ENCODE results near the gene CYP46A1.

CYP46A1 gene

GRCh38 chr14:99724939-99725773 is 41.1 kb downstream of the CYP46A1 start:
- DNase-seq (ENCODE audit: low read depth in 1 of 2, low spot score in 1 of 2): no peak
- no peak for TF ChIP-seq POLR2AphosphoS5 (IDR thresholded peaks at IDR 0.05; ENCODE audit: low read depth)
- TF ChIP-seq, protein P1, sequence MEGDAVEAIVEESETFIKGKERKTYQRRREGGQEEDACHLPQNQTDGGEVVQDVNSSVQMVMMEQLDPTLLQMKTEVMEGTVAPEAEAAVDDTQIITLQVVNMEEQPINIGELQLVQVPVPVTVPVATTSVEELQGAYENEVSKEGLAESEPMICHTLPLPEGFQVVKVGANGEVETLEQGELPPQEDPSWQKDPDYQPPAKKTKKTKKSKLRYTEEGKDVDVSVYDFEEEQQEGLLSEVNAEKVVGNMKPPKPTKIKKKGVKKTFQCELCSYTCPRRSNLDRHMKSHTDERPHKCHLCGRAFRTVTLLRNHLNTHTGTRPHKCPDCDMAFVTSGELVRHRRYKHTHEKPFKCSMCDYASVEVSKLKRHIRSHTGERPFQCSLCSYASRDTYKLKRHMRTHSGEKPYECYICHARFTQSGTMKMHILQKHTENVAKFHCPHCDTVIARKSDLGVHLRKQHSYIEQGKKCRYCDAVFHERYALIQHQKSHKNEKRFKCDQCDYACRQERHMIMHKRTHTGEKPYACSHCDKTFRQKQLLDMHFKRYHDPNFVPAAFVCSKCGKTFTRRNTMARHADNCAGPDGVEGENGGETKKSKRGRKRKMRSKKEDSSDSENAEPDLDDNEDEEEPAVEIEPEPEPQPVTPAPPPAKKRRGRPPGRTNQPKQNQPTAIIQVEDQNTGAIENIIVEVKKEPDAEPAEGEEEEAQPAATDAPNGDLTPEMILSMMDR (IDR thresholded peaks at IDR 0.05; ENCODE audit: insufficient read depth, low read length): no peak
- TF ChIP-seq GABPA (IDR thresholded peaks at IDR 0.05; ENCODE audit: low read depth): no peak
- TF ChIP-seq SPI1 (IDR thresholded peaks at IDR 0.05; ENCODE audit: borderline replicate concordance, low read depth): no peak
- TF ChIP-seq, protein P2, sequence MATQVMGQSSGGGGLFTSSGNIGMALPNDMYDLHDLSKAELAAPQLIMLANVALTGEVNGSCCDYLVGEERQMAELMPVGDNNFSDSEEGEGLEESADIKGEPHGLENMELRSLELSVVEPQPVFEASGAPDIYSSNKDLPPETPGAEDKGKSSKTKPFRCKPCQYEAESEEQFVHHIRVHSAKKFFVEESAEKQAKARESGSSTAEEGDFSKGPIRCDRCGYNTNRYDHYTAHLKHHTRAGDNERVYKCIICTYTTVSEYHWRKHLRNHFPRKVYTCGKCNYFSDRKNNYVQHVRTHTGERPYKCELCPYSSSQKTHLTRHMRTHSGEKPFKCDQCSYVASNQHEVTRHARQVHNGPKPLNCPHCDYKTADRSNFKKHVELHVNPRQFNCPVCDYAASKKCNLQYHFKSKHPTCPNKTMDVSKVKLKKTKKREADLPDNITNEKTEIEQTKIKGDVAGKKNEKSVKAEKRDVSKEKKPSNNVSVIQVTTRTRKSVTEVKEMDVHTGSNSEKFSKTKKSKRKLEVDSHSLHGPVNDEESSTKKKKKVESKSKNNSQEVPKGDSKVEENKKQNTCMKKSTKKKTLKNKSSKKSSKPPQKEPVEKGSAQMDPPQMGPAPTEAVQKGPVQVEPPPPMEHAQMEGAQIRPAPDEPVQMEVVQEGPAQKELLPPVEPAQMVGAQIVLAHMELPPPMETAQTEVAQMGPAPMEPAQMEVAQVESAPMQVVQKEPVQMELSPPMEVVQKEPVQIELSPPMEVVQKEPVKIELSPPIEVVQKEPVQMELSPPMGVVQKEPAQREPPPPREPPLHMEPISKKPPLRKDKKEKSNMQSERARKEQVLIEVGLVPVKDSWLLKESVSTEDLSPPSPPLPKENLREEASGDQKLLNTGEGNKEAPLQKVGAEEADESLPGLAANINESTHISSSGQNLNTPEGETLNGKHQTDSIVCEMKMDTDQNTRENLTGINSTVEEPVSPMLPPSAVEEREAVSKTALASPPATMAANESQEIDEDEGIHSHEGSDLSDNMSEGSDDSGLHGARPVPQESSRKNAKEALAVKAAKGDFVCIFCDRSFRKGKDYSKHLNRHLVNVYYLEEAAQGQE (IDR thresholded peaks at IDR 0.05; ENCODE audit: insufficient replicate concordance, low read depth): no peak
- Histone ChIP-seq H3K27ac (replicated peaks) (no peak overlapping the region), H3K4me3 (replicated peaks; ENCODE audit: insufficient read depth, low read length) (no peak overlapping the region), H3K27me3 (ENCODE audit: insufficient read depth, poor library complexity, severe bottlenecking) (peaks cover 2% of the 10 kb centered on the region)

DNA sequence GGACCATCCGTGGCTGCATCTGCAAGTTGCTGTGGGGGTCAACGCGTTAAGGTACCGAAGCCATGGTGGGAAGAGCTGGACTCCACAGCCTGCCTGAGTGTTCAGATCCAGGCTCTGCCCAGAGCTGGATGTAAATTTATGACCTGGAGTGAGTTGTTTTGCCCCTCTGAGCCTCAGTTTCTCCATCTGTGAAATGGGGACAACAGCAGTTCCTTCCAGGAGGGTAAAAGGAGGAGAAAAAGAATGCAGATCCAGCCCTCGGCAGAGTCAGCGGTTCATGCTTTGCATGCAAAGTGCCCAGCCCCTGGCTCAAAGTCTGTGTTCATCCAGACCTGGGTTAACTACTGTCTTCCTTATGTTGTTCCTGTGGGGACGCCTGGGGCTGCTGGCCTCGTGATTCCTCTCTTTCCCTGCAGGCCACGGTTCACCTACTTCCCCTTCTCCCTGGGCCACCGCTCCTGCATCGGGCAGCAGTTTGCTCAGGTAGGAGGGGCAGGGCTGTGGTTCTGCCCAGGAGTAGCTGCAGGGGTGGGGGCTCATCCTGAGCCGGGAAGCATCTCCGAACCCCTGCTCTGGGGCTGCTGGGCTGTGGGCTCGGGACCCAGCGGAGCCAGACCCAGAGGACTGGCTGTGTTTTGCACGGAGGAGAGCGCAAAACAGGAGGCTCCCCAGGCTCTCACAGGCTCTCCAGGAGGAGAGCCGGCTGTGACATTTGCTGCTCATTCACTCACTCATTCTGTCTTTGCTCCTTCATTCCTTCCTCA is 41.9 kb downstream of the CYP46A1 start:
- no peak overlapping the region for H3K27ac ChIP-seq (replicated peaks)
- H3K4me3 ChIP-seq (replicated peaks; ENCODE audit: insufficient read depth, low read length): no peak overlapping the region
- DNase-seq (ENCODE audit: low read depth in 1 of 2, low spot score in 1 of 2): no peak
- TF ChIP-seq, protein P2 (IDR thresholded peaks at IDR 0.05; ENCODE audit: insufficient replicate concordance, low read depth): no peak
- TF ChIP-seq SPI1 (IDR thresholded peaks at IDR 0.05; ENCODE audit: borderline replicate concordance, low read depth) (no peak), POLR2AphosphoS5 (IDR thresholded peaks at IDR 0.05; ENCODE audit: low read depth) (no peak), GABPA (IDR thresholded peaks at IDR 0.05; ENCODE audit: low read depth) (no peak)
- TF ChIP-seq, protein P1 (IDR thresholded peaks at IDR 0.05; ENCODE audit: insufficient read depth, low read length): no peak
- H3K27me3 ChIP-seq (ENCODE audit: insufficient read depth, poor library complexity, severe bottlenecking): peaks cover 6% of the 10 kb centered on the region

DNA sequence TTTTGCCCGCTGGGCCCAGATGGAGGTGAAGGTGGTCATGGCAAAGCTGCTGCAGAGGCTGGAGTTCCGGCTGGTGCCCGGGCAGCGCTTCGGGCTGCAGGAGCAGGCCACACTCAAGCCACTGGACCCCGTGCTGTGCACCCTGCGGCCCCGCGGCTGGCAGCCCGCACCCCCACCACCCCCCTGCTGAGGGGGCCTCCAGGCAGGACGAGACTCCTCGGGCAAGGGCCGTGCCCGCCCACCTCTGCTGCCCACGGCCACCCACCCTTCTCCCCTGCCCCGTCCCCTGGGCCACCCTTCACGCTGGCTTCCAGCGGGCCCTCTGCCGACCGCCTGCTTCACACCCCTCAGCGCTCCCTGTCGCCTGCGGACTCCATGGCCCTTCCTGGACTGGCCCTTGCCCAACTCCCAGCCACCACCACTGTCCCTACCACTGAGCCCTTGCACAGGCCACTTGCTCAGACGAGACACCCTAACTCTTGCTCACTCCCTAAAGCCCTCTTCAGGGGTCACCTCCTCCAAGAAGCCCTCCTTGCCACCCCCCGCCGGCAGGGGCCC is 42.5 kb downstream of the CYP46A1 start:
- Histone ChIP-seq H3K27me3 (ENCODE audit: insufficient read depth, poor library complexity, severe bottlenecking) (peaks cover 9% of the 10 kb centered on the region), H3K27ac (replicated peaks) (no peak overlapping the region), H3K4me3 (replicated peaks; ENCODE audit: insufficient read depth, low read length) (no peak overlapping the region)
- DNase-seq (ENCODE audit: low read depth in 1 of 2, low spot score in 1 of 2): no peak
- TF ChIP-seq, protein P1 (IDR thresholded peaks at IDR 0.05; ENCODE audit: insufficient read depth, low read length): no peak
- TF ChIP-seq SPI1 (IDR thresholded peaks at IDR 0.05; ENCODE audit: borderline replicate concordance, low read depth) (no peak), GABPA (IDR thresholded peaks at IDR 0.05; ENCODE audit: low read depth) (no peak), POLR2AphosphoS5 (IDR thresholded peaks at IDR 0.05; ENCODE audit: low read depth) (no peak)
- TF ChIP-seq, protein P2 (IDR thresholded peaks at IDR 0.05; ENCODE audit: insufficient replicate concordance, low read depth): no peak
